GM21367 (cell line): ENCODE results near the gene ABCA5.
"Not testable (repeated sequence)": the region's sequence is repeated elsewhere in the genome, so short reads cannot be mapped to it uniquely, and the experiment has no call there.

Experiments used
- ATAC-seq: cut with Tn5 transposase; IDR thresholded peaks from one replicate; pipeline ENCODE4 v1.9.1; 2021; ENCODE audit not compliant: unreplicated experiment

Gene ABCA5

GRCh38 chr17:69326377-69327059 is 415 bp downstream of the ABCA5 start:
- peak; percentile 1 for ATAC-seq

- ATAC-seq: no peak
These were observed 1.2 kb downstream of the ABCA5 start for GRCh38 chr17:69325518-69326376.

- no peak for ATAC-seq
These were observed 3.1 kb downstream of the ABCA5 start for GRCh38 chr17:69323806-69324205.

DNA sequence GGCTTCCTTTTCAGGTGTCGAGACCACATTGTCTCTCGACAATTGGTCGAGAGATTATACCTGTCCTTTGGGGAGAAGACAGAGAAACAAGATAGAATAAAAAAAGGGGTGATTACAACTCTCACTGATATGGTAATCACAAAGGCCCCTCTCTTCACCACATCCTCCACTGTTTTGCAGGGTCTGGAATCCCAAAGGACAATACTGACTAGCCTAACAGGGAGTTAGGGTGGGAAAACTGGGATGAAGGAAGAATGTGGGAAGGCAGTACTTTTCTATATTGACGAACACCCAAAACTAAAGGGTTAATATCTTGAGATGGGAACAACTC is 6.1 kb downstream of the ABCA5 start:
- ATAC-seq: no peak

DNA sequence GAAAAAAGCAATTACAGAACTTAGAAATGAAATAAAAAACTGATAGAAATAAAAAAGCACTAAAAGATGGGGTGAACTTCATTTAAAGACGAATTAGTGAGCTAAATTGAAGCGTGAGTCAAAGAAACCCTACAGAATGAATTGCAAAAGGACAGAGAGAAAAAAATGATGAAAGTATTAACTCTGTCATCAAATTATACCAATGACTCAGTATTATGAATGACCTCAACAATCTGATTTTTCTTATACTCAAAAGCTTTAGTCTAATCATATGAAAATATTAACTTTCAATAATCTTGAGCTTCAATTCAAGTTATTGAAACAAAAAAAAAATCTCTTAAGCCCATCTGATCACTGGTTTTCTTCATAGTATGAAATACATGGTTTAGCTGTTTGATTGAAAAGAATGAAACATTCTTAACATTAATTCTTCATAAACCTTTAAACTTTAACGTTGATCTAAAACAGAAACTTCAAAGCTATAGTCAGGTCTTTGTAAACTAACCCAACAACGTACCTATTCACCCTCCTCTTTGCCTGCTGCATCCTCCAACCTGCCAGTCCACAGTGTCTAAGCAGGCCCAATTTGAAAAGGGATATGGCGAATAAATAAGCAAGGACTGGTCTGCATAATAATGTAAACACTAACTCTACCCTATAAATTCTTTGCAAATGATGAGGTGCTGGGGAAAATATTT is 6.6 kb downstream of the ABCA5 start:
- ATAC-seq: no peak

DNA sequence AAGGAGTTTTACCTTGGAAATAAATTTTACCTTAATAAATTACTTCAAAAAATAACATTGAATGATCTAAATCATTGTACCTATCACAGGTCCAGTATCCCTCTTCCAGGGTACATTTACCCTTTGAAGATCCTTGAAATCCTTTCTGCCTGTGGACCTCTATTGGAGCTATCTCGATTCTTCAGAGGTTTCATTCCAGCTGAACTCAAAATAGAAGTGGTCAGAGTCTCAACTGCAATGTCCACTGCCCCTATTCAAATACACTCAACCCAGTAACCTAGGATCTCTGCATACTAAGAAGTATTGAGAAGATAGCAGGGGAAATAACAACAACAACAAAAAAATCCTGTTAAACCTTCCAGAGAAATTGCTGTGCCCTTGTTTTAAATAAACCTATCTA is 9.3 kb downstream of the ABCA5 start:
- no peak for ATAC-seq

DNA sequence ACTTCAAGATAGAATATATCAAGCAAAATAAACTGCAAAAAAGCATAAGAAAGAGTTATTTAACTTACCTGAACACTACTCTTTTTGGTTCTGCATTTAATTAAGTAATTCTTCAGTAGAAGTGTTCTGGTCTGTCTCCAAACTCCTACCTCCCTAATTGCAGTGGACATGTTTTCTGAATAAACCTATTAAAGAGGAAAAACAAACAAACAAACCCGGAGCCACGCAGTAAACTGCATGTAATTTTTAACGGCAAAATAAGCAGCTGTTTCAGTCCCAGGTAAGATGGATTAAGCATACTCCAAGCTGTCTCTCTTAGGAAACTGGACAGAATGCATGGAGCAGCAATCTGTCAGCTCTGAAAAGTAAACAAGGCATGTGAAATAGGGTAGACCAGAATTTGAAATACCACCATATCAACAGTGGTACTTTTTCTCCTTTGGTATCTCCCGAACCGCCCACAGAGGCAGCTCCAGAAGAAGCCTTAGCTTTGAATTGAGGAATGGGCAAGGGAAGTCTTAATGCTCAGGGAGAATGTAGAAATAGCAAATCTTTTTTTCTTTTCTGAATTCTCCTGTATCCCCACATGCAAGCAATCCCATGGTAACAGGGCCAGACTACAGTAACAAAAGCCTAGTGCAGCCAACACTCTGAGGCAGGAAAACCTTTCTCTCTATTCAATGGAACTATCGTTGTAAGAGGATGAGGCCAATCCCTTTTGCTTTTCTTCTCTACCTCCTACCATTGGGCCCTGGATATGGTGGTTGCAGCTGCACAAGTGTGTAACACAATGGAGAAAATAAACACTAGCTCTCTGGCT is 12.5 kb downstream of the ABCA5 start:
- no peak for ATAC-seq

DNA sequence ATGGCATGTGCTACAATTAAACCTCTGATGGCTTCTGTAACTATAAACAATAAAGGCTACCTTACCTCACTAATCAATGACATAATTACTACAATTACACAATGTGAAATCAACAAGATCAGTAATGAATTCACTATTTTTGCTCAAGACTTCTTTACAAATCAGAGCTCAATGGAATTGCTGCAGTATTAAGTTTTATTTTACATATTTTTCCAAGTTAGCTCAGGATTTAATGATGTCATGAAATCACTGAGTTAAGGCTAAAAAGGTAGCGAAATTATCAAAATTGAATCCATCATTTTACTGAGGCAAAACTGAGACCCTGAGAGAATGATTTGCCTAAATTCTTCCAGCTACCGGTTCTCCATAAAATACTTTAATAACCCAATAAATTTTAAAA is 21.8 kb downstream of the ABCA5 start:
- ATAC-seq: no peak

- no peak for ATAC-seq
These were observed 24.3 kb downstream of the ABCA5 start for GRCh38 chr17:69302682-69303081.

GRCh38 chr17:69300222-69300621 is 26.7 kb downstream of the ABCA5 start:
- ATAC-seq: no peak

DNA sequence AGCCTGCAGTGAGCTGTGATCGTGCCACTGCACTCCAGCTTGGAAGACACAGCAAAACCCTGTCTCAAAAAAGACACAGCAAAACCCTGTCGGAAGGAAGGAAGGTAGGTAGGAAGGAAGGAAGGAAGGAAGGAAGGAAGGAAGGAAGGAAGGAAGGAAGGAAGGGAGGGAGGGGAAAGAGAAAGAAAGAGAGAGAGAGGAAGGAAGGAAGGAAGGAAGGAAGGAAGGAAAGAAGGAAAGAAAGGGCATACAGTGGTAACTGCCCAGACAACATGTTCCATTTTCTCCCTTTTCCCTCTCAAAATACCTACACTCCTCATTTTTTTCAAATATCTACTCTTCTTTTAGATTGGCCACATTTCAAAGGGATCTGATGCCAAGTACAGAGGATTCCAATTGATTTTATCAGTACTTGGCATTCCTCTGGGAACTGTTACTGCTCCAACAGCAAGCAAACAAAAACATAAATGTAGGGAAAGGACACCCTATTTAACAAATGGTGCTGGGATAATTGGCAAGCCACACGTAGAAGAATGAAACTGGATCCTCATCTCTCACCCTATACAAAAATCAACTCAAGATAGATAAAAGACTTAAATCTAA is 28.7 kb downstream of the ABCA5 start:
- ATAC-seq: not testable (repeated sequence)

GRCh38 chr17:69287168-69287567 is 39.8 kb downstream of the ABCA5 start:
- ATAC-seq: no peak

- ATAC-seq: no peak
These were observed 40.7 kb downstream of the ABCA5 start for GRCh38 chr17:69286257-69286656.

DNA sequence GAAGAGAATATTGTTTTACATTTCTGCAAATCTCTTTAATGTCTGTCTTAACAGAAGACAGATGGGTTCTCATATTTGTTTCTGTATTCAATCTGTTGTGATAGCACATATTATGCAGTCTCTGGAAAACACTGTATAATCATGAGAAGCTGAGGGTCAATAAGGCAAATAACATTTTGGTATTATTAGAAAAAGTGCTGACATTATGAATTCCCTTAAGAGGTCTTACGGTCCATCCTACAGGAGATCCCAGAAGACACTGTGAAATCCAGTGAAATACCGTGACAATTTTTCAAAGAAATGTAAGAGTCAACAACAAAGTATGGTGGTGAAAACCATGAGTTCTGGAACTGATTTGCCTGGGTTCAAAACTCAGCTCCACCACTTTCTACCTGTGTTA is 42.3 kb downstream of the ABCA5 start:
- ATAC-seq: no peak

DNA sequence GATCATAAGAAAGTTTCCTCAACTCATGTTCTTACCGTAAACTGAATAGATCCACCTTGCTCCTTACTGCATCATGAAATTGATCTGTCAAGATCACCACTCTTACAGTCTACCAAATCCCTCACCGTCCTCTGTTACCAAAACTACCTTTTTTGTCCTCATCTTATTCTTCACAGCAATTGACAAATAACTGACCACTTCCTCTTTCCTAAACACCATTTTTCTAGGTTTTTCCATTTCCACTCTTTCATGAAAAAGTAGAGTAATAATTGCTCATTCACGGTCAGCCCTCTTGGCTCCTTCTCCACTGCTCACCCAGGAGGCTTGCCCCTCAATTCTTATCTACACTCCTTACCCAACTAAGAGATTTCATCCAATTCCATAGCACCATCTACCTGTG is 44.9 kb downstream of the ABCA5 start:
- ATAC-seq: no peak

GRCh38 chr17:69276279-69276678 is 50.7 kb downstream of the ABCA5 start:
- not testable (repeated sequence) for ATAC-seq

DNA sequence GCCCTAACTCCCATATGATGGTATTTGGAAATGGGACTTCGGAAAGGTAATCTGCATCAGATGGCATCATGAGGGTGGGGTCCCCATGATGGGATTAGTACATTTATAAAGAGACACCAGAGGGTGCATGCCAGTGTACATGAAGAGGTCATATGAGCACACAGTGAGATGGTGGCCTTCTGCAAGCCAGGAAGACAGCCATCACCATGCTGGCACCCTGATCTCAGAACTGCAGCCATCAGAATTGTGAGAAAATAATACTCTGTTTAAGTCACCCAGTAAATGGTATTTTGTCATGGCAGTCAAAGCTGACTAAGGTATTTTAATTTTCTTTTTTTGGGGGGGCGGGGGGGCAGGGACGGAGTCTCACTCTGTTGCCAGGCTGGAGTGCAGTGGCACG is 51.2 kb downstream of the ABCA5 start:
- ATAC-seq: no peak

GRCh38 chr17:69271023-69271422 is 55.9 kb downstream of the ABCA5 start:
- ATAC-seq: no peak

GRCh38 chr17:69269131-69269998 is 57.6 kb downstream of the ABCA5 start:
- no peak for ATAC-seq

DNA sequence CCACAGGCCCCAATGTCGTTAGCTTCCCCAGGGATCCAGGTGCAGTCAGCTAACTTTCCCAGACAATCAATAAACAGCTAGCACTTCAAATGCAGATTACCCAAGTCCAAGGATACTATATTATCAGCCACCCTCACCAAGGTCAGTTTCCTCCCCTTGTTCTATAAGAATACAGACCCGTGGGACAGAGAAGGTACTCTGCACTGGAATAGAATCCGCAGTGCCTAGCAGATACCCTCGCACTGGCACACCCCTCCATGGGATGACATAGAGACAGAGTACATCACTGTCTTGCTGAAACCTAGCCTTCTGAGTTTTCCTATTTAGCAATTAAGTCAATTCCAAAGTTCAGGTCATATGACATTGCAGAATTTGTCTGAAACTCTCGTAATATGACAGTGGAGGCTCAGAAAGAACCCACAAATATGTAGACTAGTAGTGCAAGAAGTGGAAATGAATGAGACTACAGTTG is 58.4 kb downstream of the ABCA5 start:
- ATAC-seq: no peak
